Measurements from ENCODE around the gene ARHGEF10L. TPM values are rescaled to one million over a fixed set of nuclear protein-coding genes. Genes with fewer than 3 reads are reported as not detected.
A peak's percentile ranks its signal among the peaks of the same experiment; 100 is the strongest.
"Not testable (repeated sequence)": the region's sequence is repeated elsewhere in the genome, so short reads cannot be mapped to it uniquely, and the experiment has no call there.

The ARHGEF10L gene
- total RNA-seq, result 100 to 1,000 TPM; 226 to 301 TPM

- DNase-seq (ENCODE audit: low spot score) (no peak), ATAC-seq (ENCODE audit: insufficient number of reproducible peaks, low FRiP score, low read depth) (peak; percentile 48)
- TF ChIP-seq CTCF (IDR thresholded peaks at IDR 0.05), result no peak
- Histone ChIP-seq H3K27me3 (replicated peaks; ENCODE audit: insufficient read depth) (no peaks in the 10 kb centered on the region), H3K36me3 (no peaks in the 10 kb centered on the region), H3K9me3 (no peaks in the 10 kb centered on the region), H3K4me3 (peak within 1 kb of the TSS; percentile 79), H3K4me1 (ENCODE audit: control insufficient read depth in 1 of 2, low read depth in 2 of 2) (peaks cover 28 to 69% of the 10 kb centered on the region in 2 donors), H3K27ac (peak within 1 kb of the TSS; percentile 99)
Measured at GRCh38 chr1:17539477-17540254, at the start of gene ARHGEF10L. Gene ARHGEF10L, plus strand, starts transcription at chr1:17539698. Its CDS starts 40,898 bp downstream, at chr1:17580596.

GRCh38 chr1:17489768-17490417 is 49.6 kb upstream of the ARHGEF10L start:
- not testable (repeated sequence) for H3K36me3 ChIP-seq; DNase-seq (ENCODE audit: low spot score); H3K27me3 ChIP-seq (replicated peaks; ENCODE audit: insufficient read depth); H3K4me3 ChIP-seq; H3K27ac ChIP-seq; ATAC-seq (ENCODE audit: insufficient number of reproducible peaks, low FRiP score, low read depth); H3K9me3 ChIP-seq; H3K4me1 ChIP-seq (ENCODE audit: control insufficient read depth in 1 of 2, low read depth in 2 of 2)

GRCh38 chr1:17490667-17491066 is 48.8 kb upstream of the ARHGEF10L start:
- H3K4me3 ChIP-seq; DNase-seq (ENCODE audit: low spot score); H3K4me1 ChIP-seq (ENCODE audit: control insufficient read depth in 1 of 2, low read depth in 2 of 2); H3K9me3 ChIP-seq; ATAC-seq (ENCODE audit: insufficient number of reproducible peaks, low FRiP score, low read depth); H3K27ac ChIP-seq; H3K27me3 ChIP-seq (replicated peaks; ENCODE audit: insufficient read depth); H3K36me3 ChIP-seq: not testable (repeated sequence)

GRCh38 chr1:17494114-17494729 is 45.3 kb upstream of the ARHGEF10L start:
- DNase-seq (ENCODE audit: low spot score), result no peak
- no peaks in the 10 kb centered on the region for H3K9me3 ChIP-seq
- no peaks in the 10 kb centered on the region for H3K36me3 ChIP-seq
- H3K27ac ChIP-seq, result no peak overlapping the region
- H3K4me1 ChIP-seq (ENCODE audit: control insufficient read depth in 1 of 2, low read depth in 2 of 2), result no peaks in the 10 kb centered on the region
- H3K27me3 ChIP-seq (replicated peaks; ENCODE audit: insufficient read depth), result no peaks in the 10 kb centered on the region
- peak; percentile 45 for ATAC-seq (ENCODE audit: insufficient number of reproducible peaks, low FRiP score, low read depth)
- H3K4me3 ChIP-seq, result no peak overlapping the region
- TF ChIP-seq CTCF (IDR thresholded peaks at IDR 0.05), result peak; percentile 85

GRCh38 chr1:17496419-17496818 is 43.1 kb upstream of the ARHGEF10L start:
- H3K27ac ChIP-seq, result no peak overlapping the region
- no peak for TF ChIP-seq CTCF (IDR thresholded peaks at IDR 0.05)
- ATAC-seq (ENCODE audit: insufficient number of reproducible peaks, low FRiP score, low read depth) (no peak), DNase-seq (ENCODE audit: low spot score) (no peak)
- H3K4me1 ChIP-seq (ENCODE audit: control insufficient read depth in 1 of 2, low read depth in 2 of 2), result no peaks in the 10 kb centered on the region
- no peaks in the 10 kb centered on the region for H3K9me3 ChIP-seq
- no peaks in the 10 kb centered on the region for H3K36me3 ChIP-seq
- no peaks in the 10 kb centered on the region for H3K27me3 ChIP-seq (replicated peaks; ENCODE audit: insufficient read depth)
- no peak overlapping the region for H3K4me3 ChIP-seq

- ATAC-seq (ENCODE audit: insufficient number of reproducible peaks, low FRiP score, low read depth) (no peak), DNase-seq (ENCODE audit: low spot score) (no peak)
- H3K27ac ChIP-seq, result no peak overlapping the region
- H3K36me3 ChIP-seq, result no peaks in the 10 kb centered on the region
- TF ChIP-seq CTCF (IDR thresholded peaks at IDR 0.05), result no peak
- no peak overlapping the region for H3K4me3 ChIP-seq
- peaks cover 8% of the 10 kb centered on the region in 2 donors for H3K4me1 ChIP-seq (ENCODE audit: control insufficient read depth in 1 of 2, low read depth in 2 of 2)
- no peaks in the 10 kb centered on the region for H3K27me3 ChIP-seq (replicated peaks; ENCODE audit: insufficient read depth)
- no peaks in the 10 kb centered on the region for H3K9me3 ChIP-seq
Measured at GRCh38 chr1:17498214-17498613, 41.3 kb upstream of the ARHGEF10L start.

Measured in thoracic aorta (tissue), 2 donors.